ENCODE data around the gene C17orf107. TPM values are rescaled to one million over a fixed set of nuclear protein-coding genes. Genes with fewer than 3 reads are reported as not detected.

Gene C17orf107
- total RNA-seq, 1 experiment from 2014 or later: 1.0 TPM

GRCh38 chr17:4858068-4858881, 41.1 kb upstream of the C17orf107 start:
- TF ChIP-seq CTCF (IDR thresholded peaks at IDR 0.05; ENCODE audit: insufficient read depth in 1 of 2, low read depth in 1 of 2, low read length in 1 of 2, severe bottlenecking in 1 of 2, unreplicated experiment in 1 of 2): no peak
- no peak overlapping the region for H3K27ac Mint-ChIP-seq (ENCODE audit: unreplicated experiment)
- intact Hi-C loops (cut with micrococcal nuclease; ENCODE audit: unreplicated experiment): no loop called here
- Histone ChIP-seq H3K4me1 (peaks cover 14% of the 10 kb centered on the region), H3K27me3 (replicated peaks; ENCODE audit: control insufficient read depth, insufficient read depth, low read length) (no peaks in the 10 kb centered on the region), H3K4me3 (ENCODE audit: low read depth, low read length) (no peak overlapping the region), H3K9me3 (no peaks in the 10 kb centered on the region), H3K36me3 (ENCODE audit: control insufficient read depth, insufficient read depth, low read length) (no peaks in the 10 kb centered on the region)
- ChIA-PET POLR2A (no interaction called here), CTCF (interaction anchor here (0.7 kb wide), 1 partner anchor 69 kb away, joined by 10 read pairs; no protein-coding TSS in a partner anchor)
- BruUV-seq (replicated peaks): no TSS peak
- no peaks in the 10 kb centered on the region for H3K27me3 Mint-ChIP-seq (ENCODE audit: insufficient read depth, unreplicated experiment)
- no peaks in the 10 kb centered on the region for H3K9me3 Mint-ChIP-seq (ENCODE audit: unreplicated experiment)
- H3K4me3 Mint-ChIP-seq (ENCODE audit: unreplicated experiment): no peak overlapping the region
- H3K36me3 Mint-ChIP-seq (ENCODE audit: insufficient read depth, unreplicated experiment): peaks cover 18% of the 10 kb centered on the region
- H3K4me1 Mint-ChIP-seq (ENCODE audit: low read depth, unreplicated experiment): peaks cover 19% of the 10 kb centered on the region
- DNase-seq: no peak

GRCh38 chr17:4858882-4859260, 40.5 kb upstream of the C17orf107 start:
- H3K4me1 Mint-ChIP-seq (ENCODE audit: low read depth, unreplicated experiment): peaks cover 18% of the 10 kb centered on the region
- H3K27ac Mint-ChIP-seq (ENCODE audit: unreplicated experiment): no peak overlapping the region
- H3K36me3 Mint-ChIP-seq (ENCODE audit: insufficient read depth, unreplicated experiment): peaks cover 18% of the 10 kb centered on the region
- H3K36me3 ChIP-seq (ENCODE audit: control insufficient read depth, insufficient read depth, low read length): no peaks in the 10 kb centered on the region
- no peak for DNase-seq
- no peak for TF ChIP-seq CTCF (IDR thresholded peaks at IDR 0.05; ENCODE audit: insufficient read depth in 1 of 2, low read depth in 1 of 2, low read length in 1 of 2, severe bottlenecking in 1 of 2, unreplicated experiment in 1 of 2)
- no TSS peak for BruUV-seq (replicated peaks)
- no peak overlapping the region for H3K4me3 ChIP-seq (ENCODE audit: low read depth, low read length)
- H3K4me1 ChIP-seq: peaks cover 9% of the 10 kb centered on the region
- intact Hi-C loops (cut with micrococcal nuclease; ENCODE audit: unreplicated experiment): no loop called here
- POLR2A ChIA-PET: interaction anchor here (0.6 kb wide), 1 partner anchor 52 kb away, joined by 4 read pairs; no protein-coding TSS in a partner anchor
- H3K27me3 ChIP-seq (replicated peaks; ENCODE audit: control insufficient read depth, insufficient read depth, low read length): no peaks in the 10 kb centered on the region
- CTCF ChIA-PET: no interaction called here
- H3K9me3 Mint-ChIP-seq (ENCODE audit: unreplicated experiment): no peaks in the 10 kb centered on the region
- no peaks in the 10 kb centered on the region for H3K9me3 ChIP-seq
- no peaks in the 10 kb centered on the region for H3K27me3 Mint-ChIP-seq (ENCODE audit: insufficient read depth, unreplicated experiment)
- no peak overlapping the region for H3K4me3 Mint-ChIP-seq (ENCODE audit: unreplicated experiment)

GRCh38 chr17:4859816-4860625, 39.3 kb upstream of the C17orf107 start:
- no peaks in the 10 kb centered on the region for H3K9me3 Mint-ChIP-seq (ENCODE audit: unreplicated experiment)
- Histone ChIP-seq H3K4me1 (no peaks in the 10 kb centered on the region), H3K9me3 (no peaks in the 10 kb centered on the region), H3K36me3 (ENCODE audit: control insufficient read depth, insufficient read depth, low read length) (no peaks in the 10 kb centered on the region), H3K27me3 (replicated peaks; ENCODE audit: control insufficient read depth, insufficient read depth, low read length) (no peaks in the 10 kb centered on the region), H3K4me3 (ENCODE audit: low read depth, low read length) (no peak overlapping the region)
- intact Hi-C loops (cut with micrococcal nuclease; ENCODE audit: unreplicated experiment): no loop called here
- H3K4me1 Mint-ChIP-seq (ENCODE audit: low read depth, unreplicated experiment): peaks cover 8% of the 10 kb centered on the region
- ChIA-PET POLR2A (interaction anchor here (0.6 kb wide), 1 partner anchor 54 kb away, joined by 4 read pairs; no protein-coding TSS in a partner anchor), CTCF (no interaction called here)
- no peak overlapping the region for H3K4me3 Mint-ChIP-seq (ENCODE audit: unreplicated experiment)
- no TSS peak for BruUV-seq (replicated peaks)
- TF ChIP-seq CTCF (IDR thresholded peaks at IDR 0.05; ENCODE audit: insufficient read depth in 1 of 2, low read depth in 1 of 2, low read length in 1 of 2, severe bottlenecking in 1 of 2, unreplicated experiment in 1 of 2): no peak
- H3K27me3 Mint-ChIP-seq (ENCODE audit: insufficient read depth, unreplicated experiment): no peaks in the 10 kb centered on the region
- DNase-seq: no peak
- H3K27ac Mint-ChIP-seq (ENCODE audit: unreplicated experiment): peak overlapping the region; percentile 58
- H3K36me3 Mint-ChIP-seq (ENCODE audit: insufficient read depth, unreplicated experiment): peaks cover 11% of the 10 kb centered on the region
